ENCODE results near the gene ERCC8.
"Not testable (repeated sequence)": the region's sequence is repeated elsewhere in the genome, so short reads cannot be mapped to it uniquely, and the experiment has no call there.

Gene ERCC8

GRCh38 chr5:60918466-60918865 is 26.4 kb downstream of the ERCC8 start:
- no peak for DNase-seq (ENCODE audit: low read depth, low spot score)

GRCh38 chr5:60916646-60917045 is 28.2 kb downstream of the ERCC8 start:
- DNase-seq (ENCODE audit: low read depth, low spot score), result no peak

DNA sequence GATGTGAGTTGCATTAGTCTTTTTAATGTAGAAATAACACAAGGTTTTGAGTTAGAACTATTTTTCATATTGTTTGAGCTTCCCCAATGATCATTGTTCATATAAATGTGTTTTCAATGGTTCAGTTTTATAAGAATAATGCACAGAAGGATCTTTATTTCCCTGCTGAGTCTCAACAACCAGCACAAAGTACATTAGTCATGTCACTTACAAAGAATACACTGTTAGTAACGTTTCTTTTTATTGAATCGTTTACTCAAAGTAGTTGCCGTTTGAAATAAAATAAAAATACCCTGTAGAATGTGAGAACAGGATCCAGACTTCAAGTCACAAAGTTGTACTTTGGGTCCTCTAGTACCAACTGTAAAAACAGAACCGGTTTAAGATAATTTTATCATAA is 41.5 kb downstream of the ERCC8 start:
- no peak for DNase-seq (ENCODE audit: low read depth, low spot score)

- no peak for DNase-seq (ENCODE audit: low read depth, low spot score)
Observed at GRCh38 chr5:60896991-60897390, 47.9 kb downstream of the ERCC8 start.

GRCh38 chr5:60893521-60893920 is 51.3 kb downstream of the ERCC8 start:
- DNase-seq (ENCODE audit: low read depth, low spot score), result no peak

DNA sequence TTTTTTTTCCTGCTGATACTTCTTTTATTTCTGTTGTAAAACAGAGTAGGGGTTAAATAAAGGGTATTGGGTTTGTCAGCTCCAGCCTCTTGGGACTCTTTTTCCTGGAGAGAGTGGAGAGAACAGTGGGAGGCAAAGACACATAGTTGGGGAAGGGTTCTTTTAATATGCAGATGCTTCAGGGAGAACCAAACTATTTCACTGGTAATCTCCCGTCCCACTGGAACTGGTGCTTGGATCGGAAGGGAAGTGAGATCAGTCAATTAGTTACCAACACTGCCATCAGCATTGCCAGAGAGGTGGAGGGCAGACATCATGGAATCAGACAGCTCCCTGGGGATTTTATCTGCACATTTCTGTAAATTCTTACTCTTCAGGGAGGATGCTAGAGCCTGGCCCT is 53.2 kb downstream of the ERCC8 start:
- DNase-seq (ENCODE audit: low read depth, low spot score), result peak; percentile 45

GRCh38 chr5:60888359-60889061 is 56.4 kb downstream of the ERCC8 start:
- DNase-seq (ENCODE audit: low read depth, low spot score), result no peak

DNA sequence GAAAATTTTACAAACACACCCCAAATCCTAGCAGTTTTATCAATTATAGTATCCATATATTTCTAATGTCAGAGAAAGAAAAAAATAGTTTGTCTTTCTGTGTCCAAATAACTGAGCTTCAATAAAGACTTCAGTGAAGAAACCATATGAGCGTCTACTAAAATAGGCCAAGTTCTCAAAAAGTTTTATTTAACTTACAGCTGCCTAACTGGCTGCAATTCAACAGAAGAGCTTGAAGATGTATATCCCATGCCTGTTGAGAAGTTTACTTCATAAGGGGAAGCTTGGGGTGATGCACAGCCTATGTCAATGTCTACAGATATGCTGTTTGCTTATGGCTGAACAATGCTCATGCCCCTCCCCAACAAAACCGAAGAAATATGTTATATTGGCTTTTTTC is 57.1 kb downstream of the ERCC8 start:
- DNase-seq (ENCODE audit: low read depth, low spot score), result no peak

GRCh38 chr5:60887096-60887495 is 57.8 kb downstream of the ERCC8 start:
- DNase-seq (ENCODE audit: low read depth, low spot score), result no peak

DNA sequence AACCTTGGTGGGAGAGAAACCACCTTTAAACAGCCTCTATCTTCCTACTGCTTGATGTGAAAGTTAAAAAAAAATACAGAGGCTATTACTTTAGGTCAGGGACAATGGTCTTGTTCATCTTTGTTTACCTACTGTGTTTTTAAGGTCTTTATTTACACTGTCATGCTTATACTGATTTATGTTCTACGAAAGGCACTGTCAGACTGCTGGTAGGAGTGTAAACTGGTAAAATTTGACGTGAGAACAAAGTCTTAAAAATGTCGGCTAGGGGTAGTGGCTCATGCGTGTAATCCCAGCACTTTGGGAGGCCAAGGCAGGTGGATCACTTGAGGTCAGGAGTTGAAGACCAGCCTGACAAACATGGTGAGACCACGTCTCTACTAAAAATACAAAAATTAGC is 58.7 kb downstream of the ERCC8 start:
- no peak for DNase-seq (ENCODE audit: low read depth, low spot score)

DNA sequence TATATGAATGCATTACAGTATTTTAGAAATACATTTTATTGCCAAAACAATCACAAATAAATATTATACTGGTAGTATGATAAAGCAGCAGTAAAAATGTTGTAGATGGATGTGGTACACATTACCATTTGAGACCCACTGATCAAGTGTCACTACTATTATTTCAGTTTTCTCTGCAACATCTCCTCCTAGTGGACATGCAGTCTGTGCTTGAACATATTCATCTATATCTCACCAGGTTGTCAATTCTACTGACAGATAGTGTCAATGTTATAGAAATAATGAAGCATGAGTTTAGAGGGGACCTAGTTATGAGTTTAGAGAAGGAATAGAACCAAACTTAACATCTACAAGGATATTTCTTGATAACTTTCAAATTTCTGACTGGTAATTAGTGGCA is 61.6 kb downstream of the ERCC8 start:
- DNase-seq (ENCODE audit: low read depth, low spot score), result no peak

DNA sequence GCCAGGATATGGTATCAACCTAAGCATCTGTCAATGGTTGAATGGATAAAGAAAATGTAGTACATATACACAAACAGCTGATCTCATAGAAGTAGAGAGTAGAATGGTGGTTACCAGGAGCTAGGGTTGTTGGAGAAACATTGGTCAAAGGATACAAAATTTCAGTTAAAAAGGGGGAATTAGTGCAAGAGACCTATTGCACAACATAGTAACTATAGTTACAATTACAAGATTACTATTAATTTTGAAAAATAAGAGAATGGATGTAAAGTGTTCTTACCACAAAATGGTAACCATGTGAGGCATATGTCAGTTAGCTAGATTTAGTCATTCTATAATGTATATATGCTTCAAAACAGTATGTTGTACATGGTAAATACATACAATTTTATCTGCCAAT is 72.0 kb downstream of the ERCC8 start:
- DNase-seq (ENCODE audit: low read depth, low spot score), result no peak

- no peak for DNase-seq (ENCODE audit: low read depth, low spot score)
Observed at GRCh38 chr5:60870857-60871256, 74.0 kb downstream of the ERCC8 start.

DNA sequence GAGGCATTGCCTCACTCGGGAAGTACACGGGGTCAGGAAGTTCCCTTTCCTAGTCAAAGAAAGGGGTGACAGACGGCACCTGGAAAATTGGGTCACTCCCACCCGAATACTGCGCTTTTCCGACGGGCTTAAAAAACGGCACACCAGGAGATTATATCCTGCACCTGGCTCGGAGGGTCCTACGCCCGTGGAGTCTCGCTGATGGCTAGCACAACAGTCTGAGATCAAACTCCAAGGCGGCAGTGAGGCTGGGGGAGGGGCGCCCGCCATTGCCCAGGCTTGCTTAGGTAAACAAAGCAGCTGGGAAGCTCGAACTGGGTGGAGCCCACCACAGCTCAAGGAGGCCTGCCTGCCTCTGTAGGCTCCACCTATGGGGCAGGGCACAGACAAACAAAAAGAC is 84.3 kb downstream of the ERCC8 start:
- DNase-seq (ENCODE audit: low read depth, low spot score), result not testable (repeated sequence)

DNA sequence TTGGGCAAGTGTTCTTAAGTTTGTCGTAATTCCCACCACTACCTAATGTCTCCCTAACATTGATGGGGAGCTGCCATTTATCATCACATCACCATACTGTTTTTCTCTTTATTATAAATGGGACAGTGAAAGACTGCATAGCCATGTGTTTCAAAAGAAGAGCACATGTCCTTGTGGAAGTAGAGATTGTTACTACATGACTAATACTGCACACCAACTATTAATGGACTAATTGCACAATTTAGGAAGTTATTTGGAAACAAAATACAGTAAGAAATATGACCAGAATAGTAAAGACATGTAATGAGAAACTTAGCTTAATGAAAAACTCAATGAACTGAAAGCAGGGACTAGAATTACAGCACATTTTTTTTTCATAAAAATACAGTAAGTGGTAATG is 88.8 kb downstream of the ERCC8 start:
- no peak for DNase-seq (ENCODE audit: low read depth, low spot score)

GRCh38 chr5:60852940-60853339 is 91.9 kb downstream of the ERCC8 start:
- no peak for DNase-seq (ENCODE audit: low read depth, low spot score)

- no peak for DNase-seq (ENCODE audit: low read depth, low spot score)
Observed at GRCh38 chr5:60852317-60852716, 92.6 kb downstream of the ERCC8 start.

DNA sequence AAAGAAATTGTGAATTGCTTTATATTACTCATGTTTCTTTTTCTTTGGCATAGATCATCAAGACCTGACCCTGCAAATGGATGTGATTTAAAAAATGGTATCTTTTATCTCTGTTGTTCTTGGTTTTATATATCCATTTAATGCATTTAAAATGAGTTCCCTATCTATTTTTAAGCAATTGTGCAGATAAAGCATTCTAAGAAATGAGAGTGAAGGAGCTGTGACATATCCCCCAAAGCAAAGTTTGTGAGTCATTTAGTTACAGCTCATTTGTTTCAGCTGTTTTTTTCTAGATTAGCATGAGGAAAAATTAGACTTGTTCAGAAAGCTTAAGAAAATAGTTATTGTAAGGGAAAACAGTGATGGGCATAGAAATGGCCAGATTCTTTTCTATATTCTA is 93.2 kb downstream of the ERCC8 start:
- no peak for DNase-seq (ENCODE audit: low read depth, low spot score)

DNA sequence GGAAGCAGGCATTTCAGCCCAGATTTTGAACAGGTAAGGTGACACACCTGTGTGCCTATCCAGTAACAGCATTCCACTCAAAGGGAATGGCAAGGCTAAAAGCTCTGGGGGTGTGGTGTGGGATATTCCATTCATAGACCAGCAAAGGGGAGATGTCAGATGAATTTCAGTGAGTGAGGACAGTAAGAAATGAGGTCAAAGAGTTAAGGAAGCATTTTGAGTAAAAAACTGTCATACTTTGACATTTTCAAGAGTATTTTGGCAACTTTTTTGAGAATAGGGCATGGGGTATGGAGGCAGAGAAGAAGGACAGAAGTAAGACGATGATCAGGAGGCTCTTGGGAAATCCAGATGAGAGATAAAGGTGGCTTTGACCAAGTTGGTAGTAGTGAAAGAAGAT is 98.6 kb downstream of the ERCC8 start:
- no peak for DNase-seq (ENCODE audit: low read depth, low spot score)

GRCh38 chr5:60843936-60844905 is 100.6 kb downstream of the ERCC8 start, which contains the start of gene ELOVL7:
ELOVL7 (minus strand) TSS chr5:60844269; CDS start chr5:60787397, 56,872 bp downstream.
- DNase-seq (ENCODE audit: low read depth, low spot score), result no peak

DNA sequence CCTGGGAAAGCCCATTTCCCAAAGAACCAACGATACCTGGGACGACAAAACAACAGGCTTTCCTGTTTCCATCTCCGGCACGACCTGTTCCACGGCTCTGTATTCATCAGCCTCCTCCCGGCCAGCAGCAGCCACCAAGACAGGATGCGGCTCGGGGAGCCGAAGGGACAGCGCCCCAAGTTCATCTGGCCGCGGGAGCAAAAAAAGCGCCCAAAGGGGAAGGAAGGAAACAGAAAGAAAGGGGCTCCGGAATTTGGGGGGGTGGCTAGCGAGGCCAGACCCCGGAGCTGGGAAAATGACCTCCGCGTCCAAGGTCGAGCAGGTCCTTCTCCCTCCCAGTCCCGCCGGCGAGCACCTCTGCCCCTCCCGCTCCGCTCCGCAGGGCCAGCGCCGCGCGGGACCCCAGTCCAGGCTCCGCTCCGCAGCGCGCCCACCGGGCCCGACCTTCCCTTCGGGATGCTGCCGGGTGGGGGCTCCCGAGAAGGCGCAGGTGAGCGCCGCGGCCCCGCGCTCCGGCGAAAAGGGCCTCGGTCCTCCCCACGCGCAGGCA is 101.4 kb downstream of the ERCC8 start:
- no peak for DNase-seq (ENCODE audit: low read depth, low spot score)

DNA sequence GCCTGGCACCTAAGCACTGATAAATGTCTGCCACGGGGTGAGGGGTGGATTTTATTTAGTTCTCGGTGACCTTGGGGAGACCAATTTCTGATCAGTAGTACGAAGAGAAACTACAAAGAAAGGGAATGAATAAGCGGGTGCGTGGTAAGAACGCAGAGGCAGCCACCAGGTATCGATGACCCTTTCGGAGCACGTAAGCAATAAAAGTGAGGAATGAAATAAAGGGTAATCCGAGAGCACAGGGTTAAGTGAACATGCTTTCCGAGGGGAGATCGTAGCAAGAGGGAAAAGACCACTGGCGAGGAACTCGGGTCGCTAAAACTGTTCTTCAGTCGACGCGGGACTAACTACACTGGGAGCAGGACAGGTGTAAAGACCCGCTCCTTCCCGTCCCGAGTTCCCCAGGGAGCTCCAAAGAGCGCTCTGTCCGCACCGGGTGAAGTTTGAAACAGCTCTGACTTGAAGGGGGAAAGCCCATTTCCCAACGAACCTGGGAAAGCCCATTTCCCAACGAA is 101.9 kb downstream of the ERCC8 start:
- no peak for DNase-seq (ENCODE audit: low read depth, low spot score)

All from iPS DF 19.7 (cell line).